GM18868 (cell line): Measurements from ENCODE around the gene UFC1.

Source experiments
- ATAC-seq: cut with Tn5 transposase; IDR thresholded peaks from one replicate; pipeline ENCODE4 v1.9.1; 2021; ENCODE audit warnings: mild to moderate bottlenecking, moderate library complexity; ENCODE audit not compliant: unreplicated experiment

The UFC1 gene

DNA sequence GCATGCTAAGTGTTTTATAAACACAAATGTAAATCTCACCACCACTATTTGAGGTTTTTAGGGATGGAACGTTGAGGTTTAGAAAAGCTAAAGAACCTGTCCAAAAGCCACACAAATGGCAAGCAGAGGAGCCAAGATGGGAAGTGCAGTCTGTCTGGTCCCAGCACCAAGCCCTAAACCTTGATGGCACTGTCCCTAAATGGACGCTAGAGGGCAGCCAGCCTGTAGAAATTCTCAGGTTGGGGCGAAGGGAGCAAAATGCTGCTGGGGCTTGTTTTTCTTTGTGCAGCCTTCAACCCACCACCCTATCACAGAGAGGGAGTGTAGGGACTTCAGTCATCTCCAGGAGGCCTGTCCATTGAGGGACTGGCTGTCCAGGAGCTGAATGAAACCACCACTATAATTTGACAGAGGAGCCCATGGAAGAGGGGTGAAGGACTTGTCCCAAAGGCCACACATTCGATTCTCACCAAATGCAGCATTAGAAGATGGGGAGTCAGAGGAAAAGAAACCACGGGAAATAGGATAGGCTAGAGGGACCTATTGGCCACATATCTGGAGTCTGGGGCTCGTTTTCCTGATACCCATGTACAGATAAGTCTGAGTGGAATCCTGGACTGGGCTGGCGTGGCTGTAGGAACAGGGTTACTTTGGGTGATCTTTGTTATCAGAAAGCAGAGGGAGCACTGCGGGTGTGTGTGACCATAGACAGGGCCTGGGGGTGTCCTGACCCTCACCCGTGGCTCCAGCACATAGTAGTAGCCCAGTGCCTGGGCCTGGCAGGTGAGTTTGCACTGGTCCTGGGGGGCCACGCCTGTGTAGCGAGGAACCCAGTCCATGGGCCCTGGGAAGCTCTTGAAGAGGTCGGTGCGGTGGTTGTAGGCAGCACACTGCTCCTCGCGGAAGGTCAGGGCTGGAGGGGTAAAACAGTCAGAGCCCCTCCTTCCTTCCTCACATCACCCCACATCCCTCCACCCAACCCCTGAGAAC is 39.0 kb downstream of the UFC1 start:
- ATAC-seq: peak; percentile 68

DNA sequence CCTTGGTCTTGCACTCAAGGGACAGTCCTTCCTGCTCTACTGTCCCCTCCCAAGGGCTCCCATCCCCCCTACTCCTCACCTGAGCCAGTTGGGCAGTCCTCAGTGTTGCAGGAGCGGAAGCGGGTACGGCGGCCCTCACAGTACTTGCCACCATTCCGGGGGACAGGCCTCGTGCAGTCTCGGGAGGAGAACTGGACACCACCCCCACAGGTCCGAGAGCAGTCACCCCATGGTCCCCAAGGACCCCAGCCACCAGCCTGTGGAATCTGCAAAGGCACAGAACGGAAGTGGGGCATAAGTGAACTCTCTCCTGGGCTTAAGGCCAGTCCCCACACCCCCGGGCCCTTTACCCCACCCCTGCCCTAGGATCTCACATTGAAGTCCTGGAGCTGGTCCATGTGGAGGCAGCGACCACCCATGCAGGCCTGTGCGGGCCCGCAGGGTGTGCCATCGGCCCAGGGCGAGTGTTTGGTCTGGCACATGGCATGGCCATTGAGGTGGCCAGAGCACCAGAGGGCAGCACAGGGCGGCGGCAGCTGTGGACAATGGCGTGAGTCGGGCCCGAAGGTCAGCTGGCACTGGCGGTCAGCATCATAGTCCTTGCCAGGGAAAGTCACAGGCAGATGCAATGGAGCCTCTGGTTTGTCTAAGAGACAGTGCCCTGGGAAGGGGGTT is 39.9 kb downstream of the UFC1 start:
- ATAC-seq: no peak

DNA sequence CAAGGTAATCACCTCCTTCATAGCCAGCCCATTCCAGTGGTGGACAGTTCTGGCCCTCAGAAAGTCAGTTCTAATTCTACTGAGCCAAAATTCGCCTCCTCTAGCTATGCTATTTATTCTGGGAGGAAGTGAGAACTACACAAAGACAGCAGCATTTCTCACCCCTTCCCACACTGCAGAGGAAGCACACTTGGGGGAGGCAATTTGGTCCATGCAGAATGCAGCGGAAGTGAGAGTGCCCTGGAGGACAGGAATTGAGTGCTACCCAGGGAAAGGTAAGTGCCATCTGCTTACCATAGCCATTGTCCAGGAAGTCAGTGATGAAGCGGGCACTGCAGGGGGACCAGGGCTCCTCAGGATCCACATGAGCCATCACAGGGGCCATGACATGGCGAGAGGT is 41.4 kb downstream of the UFC1 start:
- ATAC-seq: no peak

DNA sequence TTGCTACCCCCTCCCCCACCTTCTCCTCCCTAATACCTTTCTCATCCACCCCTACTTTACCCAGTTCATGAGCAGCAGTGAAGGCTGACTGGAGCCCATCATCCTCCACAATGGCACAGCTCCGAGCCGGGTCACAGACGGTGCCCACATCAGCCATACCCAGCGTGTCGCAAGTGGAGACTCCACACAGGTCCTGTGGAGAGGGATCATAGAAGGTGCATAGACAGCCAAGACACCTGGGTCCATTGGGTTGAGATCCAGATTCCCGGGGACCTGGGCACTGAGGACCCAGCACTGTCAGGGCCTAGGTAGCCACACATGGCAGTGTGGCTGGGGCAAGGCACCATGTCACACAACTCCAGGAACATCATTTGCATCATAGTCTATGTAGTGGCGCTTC is 42.3 kb downstream of the UFC1 start:
- no peak for ATAC-seq

DNA sequence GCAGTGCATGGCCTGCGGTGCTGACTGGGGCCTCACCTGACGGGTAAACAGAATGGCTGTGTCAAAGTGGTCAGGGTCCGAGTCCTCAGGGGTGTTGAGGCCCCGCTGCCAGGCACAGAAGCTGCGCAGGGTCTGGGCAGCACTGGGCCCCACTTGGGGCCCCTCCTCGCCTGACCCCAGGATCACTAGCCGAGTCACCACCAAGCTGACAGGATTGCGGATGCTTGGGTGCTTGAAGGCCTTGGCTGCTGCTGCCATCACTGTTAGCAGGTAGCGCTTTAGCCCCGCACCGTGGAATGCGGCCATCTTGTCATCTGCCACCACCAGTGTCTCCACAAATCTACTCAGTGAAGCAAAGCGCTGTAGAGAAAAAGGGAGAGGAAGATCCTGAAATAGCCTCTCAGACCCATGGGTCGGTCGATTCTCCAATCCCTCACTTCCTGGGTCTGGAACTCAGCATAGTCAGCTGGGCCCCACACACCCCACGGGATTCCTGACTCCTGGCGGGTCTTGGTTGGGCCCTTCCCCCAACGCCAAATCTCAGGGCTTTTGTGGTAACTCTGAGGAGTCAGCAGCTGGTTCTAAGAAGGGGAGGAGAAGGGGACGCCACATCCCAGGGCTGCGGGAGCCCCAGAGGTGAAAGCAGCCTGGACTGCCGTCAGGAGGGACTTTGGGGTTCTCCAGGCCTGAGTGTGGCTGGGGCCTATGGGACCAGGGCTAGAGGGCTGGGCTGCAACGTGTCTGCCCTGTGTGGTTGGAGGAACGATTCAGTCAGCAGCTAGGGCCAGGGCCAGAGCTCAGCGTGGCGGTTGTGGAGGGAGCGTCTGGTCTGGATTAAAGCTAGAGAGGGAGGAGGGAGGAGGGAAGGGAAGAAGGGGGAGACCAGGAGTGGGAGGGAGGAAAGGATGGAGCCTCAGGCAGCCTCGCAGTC is 43.0 kb downstream of the UFC1 start:
- no peak for ATAC-seq

DNA sequence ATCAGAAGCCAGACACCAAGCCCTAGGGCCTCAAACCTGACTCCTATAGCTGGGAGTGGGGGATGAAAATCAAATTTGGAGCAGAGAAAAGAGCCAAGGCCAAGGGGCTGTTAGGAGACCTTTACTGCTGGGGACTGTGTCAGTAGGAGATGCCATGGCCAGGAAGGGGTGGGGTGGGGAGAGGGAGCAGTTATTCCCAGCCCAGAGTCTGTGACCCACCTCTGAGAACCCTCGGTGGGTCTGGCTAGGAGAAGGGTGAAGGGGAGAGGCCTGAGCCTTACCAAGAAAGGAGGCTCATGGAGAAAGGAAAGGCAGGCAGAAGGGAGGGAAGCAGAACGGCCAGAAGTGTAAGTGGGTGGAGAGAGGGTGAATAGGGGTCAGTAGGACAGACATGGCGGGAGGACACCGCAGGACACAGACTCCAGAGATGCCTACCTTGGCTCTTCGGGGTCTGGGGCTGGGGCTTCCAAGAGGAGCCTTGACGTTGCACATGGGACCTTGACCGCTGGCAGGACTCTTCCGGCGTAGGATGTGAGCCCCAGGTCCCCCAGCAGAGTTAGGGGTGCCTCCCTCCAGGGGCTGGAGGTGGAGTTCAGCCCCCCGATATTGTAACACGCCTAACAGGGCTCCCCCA is 43.9 kb downstream of the UFC1 start:
- no peak for ATAC-seq

DNA sequence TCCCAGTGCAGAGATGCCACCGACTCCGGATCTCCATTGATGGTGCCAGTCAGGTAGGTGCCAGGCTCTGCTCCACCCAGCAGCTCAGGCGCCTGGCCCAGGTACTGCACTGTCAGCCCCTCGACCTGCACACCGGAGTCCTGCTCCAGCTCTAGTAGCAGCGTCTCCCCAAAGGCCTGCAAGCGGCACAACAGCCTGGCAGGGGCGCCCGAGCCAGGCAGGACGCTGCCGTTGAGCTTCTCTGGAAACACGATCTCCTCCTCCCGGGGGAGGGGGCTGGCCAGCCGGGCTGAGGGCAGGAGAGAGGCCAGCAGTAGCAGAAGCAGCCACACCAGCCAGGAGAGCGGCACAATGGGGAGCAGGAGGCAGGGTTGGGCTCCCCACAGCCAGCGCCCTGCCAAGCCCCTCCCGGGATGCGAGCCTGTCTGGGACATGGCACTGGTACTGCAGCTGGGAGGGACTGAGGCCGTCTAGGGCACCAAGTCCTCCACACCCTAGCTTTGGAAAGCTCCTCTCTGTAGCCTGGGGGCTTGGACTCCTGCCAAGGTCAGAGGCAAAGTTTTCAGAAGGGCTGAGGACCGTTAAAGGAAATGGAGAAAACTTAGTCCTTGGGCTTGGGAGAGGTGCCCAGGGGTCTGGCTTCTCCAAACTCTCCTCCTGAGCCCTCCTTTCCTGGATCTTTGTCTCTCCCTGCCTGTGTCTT is 44.6 kb downstream of the UFC1 start:
- ATAC-seq: no peak

DNA sequence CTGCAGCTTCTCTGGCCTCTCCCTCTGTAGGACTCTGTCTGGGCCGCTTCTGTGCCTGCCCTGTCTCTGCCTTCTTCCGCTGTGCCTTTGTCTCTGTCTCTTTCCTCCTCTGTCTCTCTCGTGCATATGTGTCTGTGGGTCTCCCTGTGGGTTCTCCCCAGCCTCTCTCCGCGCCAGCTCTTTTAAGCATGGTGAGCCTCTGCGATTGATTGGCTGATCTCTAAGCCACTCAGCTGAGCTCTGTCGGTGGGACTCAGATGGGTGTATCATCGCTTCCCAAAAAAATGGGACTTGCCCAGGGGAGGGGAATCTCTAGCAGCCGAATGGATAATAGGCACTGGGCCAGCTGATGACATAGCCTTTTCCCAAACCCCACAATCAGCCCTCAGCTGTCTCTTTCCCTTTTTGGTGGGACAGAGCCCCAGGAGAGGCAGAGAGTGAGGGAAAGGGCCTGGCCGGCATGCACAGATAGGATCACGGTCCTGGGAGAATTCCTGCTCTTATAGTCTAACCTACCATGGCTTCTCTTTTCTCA is 45.2 kb downstream of the UFC1 start, which contains the start of gene ADAMTS4:
Gene ADAMTS4 (minus strand): TSS at position 158 of the 535 bp plus-strand sequence. CDS start 427 bp downstream, outside the sequence.
- no peak for ATAC-seq

DNA sequence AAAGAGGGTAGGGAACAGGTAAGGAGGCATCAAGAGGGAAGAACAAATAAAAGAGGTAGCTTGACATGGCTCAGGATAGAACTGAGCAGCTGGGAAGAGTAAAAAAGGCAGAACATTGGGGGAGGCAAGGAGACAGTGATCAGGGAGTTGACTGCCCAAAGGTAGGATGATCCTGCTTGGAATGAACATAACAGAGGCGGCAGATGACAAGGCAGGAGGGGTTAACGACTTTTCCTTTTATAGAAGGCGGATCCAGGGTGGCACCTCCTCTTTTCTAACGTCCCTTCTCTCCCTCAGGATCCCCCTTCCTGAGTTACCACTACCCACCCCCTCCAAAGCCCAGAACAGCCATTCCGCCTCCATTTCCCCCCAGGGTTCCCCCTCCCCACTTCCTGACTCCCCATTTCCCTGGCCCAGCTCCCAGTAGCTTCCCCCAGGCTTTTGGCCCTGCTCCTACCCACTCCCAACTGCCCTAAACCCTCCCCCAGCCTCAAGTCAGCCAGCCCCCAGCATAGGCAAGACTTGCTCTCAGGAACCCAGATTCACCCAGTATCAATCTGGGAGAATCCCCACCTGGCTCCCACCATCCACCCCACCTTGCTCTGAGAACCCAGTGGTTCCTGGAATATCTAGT is 45.8 kb downstream of the UFC1 start:
- no peak for ATAC-seq

DNA sequence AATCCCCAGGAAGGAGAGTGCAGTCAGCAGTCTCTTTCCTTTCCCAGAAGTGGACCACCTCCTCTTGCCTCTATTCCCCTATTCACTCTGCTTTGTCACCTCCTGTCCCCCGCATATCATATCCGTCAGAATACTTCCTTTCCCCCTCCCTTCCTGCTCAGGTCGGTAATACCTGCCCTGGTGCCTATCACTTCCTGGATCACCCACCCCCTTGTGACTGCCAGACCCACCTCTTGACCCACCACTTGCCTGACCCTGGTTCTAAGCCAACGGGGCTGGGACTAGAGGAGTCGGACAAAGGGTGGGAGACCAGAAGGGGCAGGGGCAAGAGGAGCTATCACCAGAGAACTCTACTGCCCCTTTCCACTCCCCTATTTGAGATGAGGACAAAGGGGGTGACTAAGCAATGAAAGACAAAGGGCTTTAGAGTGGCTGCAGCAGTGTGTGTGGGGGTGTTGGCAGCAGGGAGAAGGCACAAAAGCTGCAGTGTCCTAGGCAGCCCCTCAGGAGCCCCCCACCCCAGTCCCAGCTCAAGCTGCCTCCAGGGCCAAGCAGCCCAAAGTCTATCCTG is 46.7 kb downstream of the UFC1 start:
- ATAC-seq: no peak

DNA sequence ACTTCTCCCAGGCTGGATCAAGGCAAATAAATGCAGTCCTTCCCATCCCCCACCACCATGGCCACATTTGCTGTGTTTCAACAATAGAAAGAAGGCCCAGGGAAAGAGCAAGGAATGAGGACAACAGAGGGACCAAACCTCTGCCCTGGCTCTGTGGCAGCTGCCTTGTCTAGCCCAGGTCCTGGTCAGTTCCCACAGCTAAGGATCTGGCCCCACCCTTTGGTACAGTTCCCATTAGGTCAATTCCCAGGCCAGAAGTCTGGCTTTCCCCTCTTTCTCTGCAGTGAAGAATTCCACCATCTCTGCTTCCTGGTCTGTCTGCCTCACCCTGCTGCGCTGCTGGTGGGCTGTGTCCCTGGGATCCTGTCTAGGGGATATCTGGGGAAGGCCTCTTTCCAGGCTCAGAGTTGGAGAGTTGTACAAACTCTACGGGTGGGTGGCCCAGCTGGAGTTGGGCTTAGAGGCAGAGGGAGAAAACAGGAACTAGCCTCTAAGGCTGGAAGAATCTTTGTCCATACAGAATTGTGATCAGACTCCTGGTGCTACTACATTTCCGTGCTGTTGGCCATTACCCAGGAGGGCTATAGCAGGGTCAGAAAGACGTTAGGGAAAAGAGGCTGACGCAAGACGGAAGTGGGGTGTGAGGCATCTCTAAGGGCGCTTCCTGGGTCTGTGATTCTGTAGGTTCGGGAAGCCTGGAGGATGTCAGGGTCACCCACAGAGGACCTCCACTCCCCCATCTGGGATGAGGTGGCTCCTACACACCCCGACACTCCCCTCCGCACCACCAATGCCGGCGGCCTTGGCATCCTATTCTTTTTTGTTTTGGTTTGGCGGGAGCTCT is 47.4 kb downstream of the UFC1 start:
- no peak for ATAC-seq

DNA sequence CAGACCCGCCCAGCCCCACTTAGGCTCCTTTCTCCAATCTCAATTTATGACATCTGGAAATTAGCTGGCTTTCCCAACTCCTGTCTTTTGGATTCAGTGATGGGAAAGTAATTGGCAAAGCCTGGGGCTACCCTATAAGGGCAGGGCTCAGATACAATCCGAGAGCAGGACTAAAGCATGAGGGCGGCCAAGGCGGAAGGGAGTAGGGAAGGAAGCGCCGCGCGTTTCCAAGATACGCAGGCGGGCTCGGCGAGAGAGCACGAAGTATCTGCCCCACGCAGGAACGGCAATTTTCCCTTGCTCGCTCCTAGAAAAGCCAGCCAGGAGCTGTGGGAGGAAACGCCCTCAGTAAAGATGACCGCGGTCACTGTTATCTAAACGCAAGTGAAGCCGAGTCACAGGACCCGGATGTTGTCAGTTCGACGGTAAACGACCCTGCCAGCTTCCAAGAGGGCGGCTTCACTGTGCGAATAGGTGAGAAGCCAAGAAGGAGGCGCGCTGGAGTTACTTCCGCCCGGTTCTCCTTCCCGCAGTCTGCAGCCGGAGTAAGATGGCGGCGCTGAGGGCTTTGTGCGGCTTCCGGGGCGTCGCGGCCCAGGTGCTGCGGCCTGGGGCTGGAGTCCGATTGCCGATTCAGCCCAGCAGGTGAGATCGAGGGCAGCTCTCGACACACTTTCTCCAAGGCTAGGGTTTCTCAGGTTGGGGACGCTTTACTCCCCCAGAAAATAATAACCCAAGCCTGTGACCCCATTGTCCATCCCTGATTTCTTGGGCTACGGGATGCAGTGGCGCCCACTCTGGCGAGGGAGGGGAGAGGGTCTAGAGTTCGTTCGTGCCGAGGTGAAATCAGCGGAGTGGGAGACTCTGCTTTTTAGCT is 48.3 kb downstream of the UFC1 start, which contains the start of gene NDUFS2:
Gene NDUFS2 (plus strand): TSS at position 532 of the 877 bp plus-strand sequence. CDS start 19 bp downstream, at position 551.
- ATAC-seq: peak; percentile 96

DNA sequence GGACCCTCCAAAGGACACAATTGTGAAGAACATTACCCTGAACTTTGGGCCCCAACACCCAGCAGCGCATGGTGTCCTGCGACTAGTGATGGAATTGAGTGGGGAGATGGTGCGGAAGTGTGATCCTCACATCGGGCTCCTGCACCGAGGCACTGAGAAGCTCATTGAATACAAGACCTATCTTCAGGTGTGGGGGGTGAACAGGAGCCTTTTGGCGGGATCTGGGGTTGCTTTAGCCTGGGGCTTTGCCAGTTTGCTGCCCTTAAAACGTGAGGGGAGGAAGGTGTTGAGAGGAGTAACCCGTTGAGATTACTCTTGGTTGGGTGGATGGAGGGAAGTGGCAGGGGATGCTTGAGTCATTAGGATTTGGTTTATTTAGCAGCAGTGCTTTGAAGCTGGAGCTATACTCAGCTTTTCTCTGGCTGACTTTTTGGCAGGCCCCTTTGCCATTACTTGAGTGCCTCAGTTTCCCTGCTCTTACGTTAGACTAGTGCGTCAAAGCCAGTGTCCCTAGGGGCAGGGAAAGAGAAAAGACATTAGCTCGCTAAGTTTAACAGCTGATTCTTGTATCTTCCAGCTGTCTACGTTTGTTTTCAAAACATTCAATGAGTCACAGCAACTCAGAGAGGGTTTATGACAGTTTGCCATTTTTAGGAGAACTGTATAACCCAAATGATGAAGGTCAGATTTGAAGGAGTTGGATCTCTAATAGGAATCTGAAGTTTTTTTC is 52.8 kb downstream of the UFC1 start:
- no peak for ATAC-seq

DNA sequence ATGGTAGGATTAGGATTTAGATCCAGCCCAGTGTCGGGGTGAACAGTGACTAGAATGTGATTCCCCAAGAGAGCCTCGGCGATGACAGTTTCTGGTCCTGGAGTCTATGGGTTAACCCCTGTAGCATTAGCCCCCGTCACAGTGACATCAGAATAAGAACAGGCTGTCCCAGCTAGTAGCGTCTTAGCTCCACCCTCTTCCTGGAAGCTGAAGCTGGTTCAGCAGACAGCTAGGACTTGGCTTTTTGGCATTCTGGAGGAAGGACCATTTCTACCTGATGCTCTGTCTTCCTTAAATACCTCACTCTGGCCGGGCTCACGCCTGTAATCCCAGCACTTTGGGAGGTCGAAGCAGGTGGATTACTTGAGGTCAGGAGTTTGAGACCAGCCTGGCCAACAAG is 53.4 kb downstream of the UFC1 start:
- ATAC-seq: no peak
